HL-60 (cell line): ENCODE results near the gene MSN.

Experiments used
- CTCF ChIP-seq: IDR thresholded peaks from one replicate; pipeline ENCODE4 v1.5.1; 2011; ENCODE audit warnings: low read length, control low read depth, inconsistent platforms; ENCODE audit not compliant: insufficient read depth
- POLR2AphosphoS5 ChIP-seq: IDR thresholded peaks from 2 replicates; pipeline ENCODE4 v1.6.1; 2012; ENCODE audit warnings: low read depth

GRCh38 chrX:65781845-65782244 is 114.4 kb downstream of the MSN start:
- TF ChIP-seq POLR2AphosphoS5 (no peak), CTCF (no peak)
